WERI-Rb-1 (cell line): ENCODE measurements around the gene FAM83G.
"Not testable (repeated sequence)": the region's sequence is repeated elsewhere in the genome, so short reads cannot be mapped to it uniquely, and the experiment has no call there.

Source experiments
- DNase-seq: peaks from one replicate; pipeline ENCODE4 v3.0.0-alpha.2; 2020
- H3K27ac ChIP-seq: fragments of 250-450 bp; sonication (Bioruptor Pico); 2 replicates; pipeline ENCODE4 v1.5.1; 2020; ENCODE audit warnings: mild to moderate bottlenecking, moderate library complexity
- H3K27me3 ChIP-seq: fragments of 250-450 bp; sonication (Bioruptor Pico); 2 replicates; pipeline ENCODE4 v1.5.1; 2021; ENCODE audit warnings: mild to moderate bottlenecking, low read depth, moderate library complexity; ENCODE audit not compliant: insufficient read depth, severe bottlenecking
- H3K36me3 ChIP-seq: fragments of 250-450 bp; sonication (Bioruptor Pico); 2 replicates; pipeline ENCODE4 v1.5.1; 2020; ENCODE audit warnings: mild to moderate bottlenecking, moderate library complexity
- H3K4me3 ChIP-seq: 2 replicates; pipeline ENCODE4 v1.5.1; 2011; ENCODE audit warnings: low read depth, mild to moderate bottlenecking, control low read depth, low read length
- H3K9me3 ChIP-seq: fragments of 250-450 bp; sonication (Bioruptor Pico); 2 replicates; pipeline ENCODE4 v1.5.1; 2021; ENCODE audit warnings: mild to moderate bottlenecking, moderate library complexity; ENCODE audit not compliant: severe bottlenecking
- CTCF ChIP-seq: IDR thresholded peaks from 2 replicates; pipeline ENCODE4 v1.5.1; 2011; ENCODE audit warnings: low read depth, mild to moderate bottlenecking, control low read depth, inconsistent platforms, low read length

FAM83G gene

GRCh38 chr17:19022747-19023146 lies 18.2 kb upstream of the FAM83G start:
- Histone ChIP-seq H3K27me3 (no peaks in the 10 kb centered on the region), H3K27ac (no peak overlapping the region), H3K9me3 (no peaks in the 10 kb centered on the region), H3K36me3 (no peaks in the 10 kb centered on the region), H3K4me3 (no peak overlapping the region)
- DNase-seq = no peak
- TF ChIP-seq CTCF = no peak

DNA sequence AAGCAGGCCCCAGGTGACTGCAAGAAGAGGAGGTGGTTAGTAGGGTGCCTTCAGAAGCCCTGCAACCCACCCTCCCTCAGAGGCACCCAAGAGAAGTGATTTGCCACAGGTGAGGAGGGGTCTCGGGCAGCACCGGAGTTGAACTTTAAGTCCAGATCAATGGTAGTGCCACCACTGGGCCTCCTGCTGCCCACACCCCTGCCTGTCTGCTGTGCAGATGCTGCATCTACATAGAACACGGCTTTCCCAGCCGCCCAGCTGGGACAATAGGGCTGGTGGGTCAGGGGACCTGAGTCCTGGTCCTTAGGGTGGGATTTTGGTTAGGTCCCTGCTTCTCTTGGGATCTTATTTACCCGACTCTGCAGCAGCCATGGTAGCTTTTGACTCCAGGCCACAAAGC lies 17.6 kb upstream of the FAM83G start:
- no peaks in the 10 kb centered on the region for H3K9me3 ChIP-seq
- H3K27ac ChIP-seq = no peak overlapping the region
- H3K27me3 ChIP-seq = no peaks in the 10 kb centered on the region
- no peak for DNase-seq
- no peaks in the 10 kb centered on the region for H3K36me3 ChIP-seq
- no peak for TF ChIP-seq CTCF
- H3K4me3 ChIP-seq = no peak overlapping the region

- H3K27ac ChIP-seq = no peak overlapping the region
- H3K9me3 ChIP-seq = no peaks in the 10 kb centered on the region
- TF ChIP-seq CTCF = no peak
- no peak overlapping the region for H3K4me3 ChIP-seq
- H3K27me3 ChIP-seq = no peaks in the 10 kb centered on the region
- no peaks in the 10 kb centered on the region for H3K36me3 ChIP-seq
- DNase-seq = peak; percentile 34
Measured at GRCh38 chr17:19021622-19022083, 17.1 kb upstream of the FAM83G start.

GRCh38 chr17:19021011-19021621 lies 16.6 kb upstream of the FAM83G start:
- H3K36me3 ChIP-seq, H3K4me3 ChIP-seq, H3K27me3 ChIP-seq, H3K27ac ChIP-seq, DNase-seq, H3K9me3 ChIP-seq: not testable (repeated sequence)

- no peak for DNase-seq
- TF ChIP-seq CTCF = no peak
- H3K9me3 ChIP-seq = no peaks in the 10 kb centered on the region
- H3K36me3 ChIP-seq = no peaks in the 10 kb centered on the region
- no peak overlapping the region for H3K27ac ChIP-seq
- no peaks in the 10 kb centered on the region for H3K27me3 ChIP-seq
- H3K4me3 ChIP-seq = no peak overlapping the region
Measured at GRCh38 chr17:19020016-19020415, 15.5 kb upstream of the FAM83G start.

- no peak for TF ChIP-seq CTCF
- no peak for DNase-seq
- H3K4me3 ChIP-seq = no peak overlapping the region
- no peaks in the 10 kb centered on the region for H3K27me3 ChIP-seq
- no peaks in the 10 kb centered on the region for H3K9me3 ChIP-seq
- no peak overlapping the region for H3K27ac ChIP-seq
- H3K36me3 ChIP-seq = no peaks in the 10 kb centered on the region
Measured at GRCh38 chr17:19019041-19019941, 14.7 kb upstream of the FAM83G start.
